B cell (primary cell): ENCODE measurements around the gene PANK2.

ENCODE experiments used
- EZH2 ChIP-seq: IDR thresholded peaks from 2 replicates; pipeline ENCODE4 v1.6.1; 2012; ENCODE audit warnings: borderline replicate concordance, low read depth, mild to moderate bottlenecking, moderate library complexity, low read length; ENCODE audit not compliant: insufficient read depth, poor library complexity, severe bottlenecking
- TF ChIP-seq, protein P1 (sequence below): fragments of 200-600 bp; IDR thresholded peaks from one replicate; pipeline ENCODE4 v1.8.0; 2022; ENCODE audit warnings: antibody characterized with exemption, mild to moderate bottlenecking

DNA sequence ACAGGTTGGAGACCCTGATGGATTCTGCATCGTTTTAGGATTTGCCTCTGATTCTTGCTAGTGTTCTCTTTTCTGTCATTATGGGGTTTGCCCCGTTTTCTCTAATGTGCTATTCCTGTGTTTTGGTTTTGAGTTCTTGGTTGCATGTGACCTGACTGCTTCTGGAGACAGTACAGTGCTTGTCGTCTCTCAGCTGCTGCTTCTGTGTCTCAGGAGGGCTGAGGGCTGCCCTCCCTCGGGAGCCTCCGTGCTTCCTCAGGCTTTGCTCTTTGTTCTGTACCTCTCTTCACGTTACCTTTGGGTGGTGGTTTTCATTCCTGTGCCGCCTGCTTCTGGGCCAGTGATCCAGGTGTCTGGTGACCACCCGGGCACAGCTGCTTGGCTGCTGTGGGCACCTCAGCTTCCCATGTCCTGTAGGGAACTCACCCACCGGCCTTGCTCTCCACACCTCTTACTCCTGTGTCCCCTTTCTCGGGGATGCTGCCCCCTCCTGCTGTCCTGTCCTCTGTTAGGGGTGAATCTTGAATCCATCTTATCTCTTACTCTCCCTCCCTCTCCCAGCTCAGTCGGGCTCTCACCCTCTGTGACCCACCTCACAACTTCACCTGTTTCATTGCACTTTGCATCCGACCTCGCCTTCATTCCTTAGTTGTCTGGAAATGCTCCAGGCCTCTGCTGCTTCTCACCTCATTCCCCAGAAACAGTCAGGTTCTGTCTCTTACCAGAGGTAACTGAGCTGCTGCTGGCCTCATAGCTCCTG lies 33.2 kb downstream of the PANK2 start:
- TF ChIP-seq, protein P1, sequence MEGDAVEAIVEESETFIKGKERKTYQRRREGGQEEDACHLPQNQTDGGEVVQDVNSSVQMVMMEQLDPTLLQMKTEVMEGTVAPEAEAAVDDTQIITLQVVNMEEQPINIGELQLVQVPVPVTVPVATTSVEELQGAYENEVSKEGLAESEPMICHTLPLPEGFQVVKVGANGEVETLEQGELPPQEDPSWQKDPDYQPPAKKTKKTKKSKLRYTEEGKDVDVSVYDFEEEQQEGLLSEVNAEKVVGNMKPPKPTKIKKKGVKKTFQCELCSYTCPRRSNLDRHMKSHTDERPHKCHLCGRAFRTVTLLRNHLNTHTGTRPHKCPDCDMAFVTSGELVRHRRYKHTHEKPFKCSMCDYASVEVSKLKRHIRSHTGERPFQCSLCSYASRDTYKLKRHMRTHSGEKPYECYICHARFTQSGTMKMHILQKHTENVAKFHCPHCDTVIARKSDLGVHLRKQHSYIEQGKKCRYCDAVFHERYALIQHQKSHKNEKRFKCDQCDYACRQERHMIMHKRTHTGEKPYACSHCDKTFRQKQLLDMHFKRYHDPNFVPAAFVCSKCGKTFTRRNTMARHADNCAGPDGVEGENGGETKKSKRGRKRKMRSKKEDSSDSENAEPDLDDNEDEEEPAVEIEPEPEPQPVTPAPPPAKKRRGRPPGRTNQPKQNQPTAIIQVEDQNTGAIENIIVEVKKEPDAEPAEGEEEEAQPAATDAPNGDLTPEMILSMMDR, result no peak
- TF ChIP-seq EZH2, result no peak
